ENCODE data around the gene ZNF609. TPM values are rescaled to one million over a fixed set of nuclear protein-coding genes. Genes with fewer than 3 reads are reported as not detected.
A peak's percentile ranks its signal among the peaks of the same experiment; 100 is the strongest.

Gene ZNF609
- total RNA-seq, 1 donor from 2014 or later: 41.2 TPM

GRCh38 chr15:64622410-64623260, 162.3 kb downstream of the ZNF609 start:
- Mint-ChIP-seq H3K4me3 (ENCODE audit: unreplicated experiment) (no peak overlapping the region), H3K9me3 (ENCODE audit: unreplicated experiment) (no peaks in the 10 kb centered on the region), H3K4me1 (ENCODE audit: unreplicated experiment) (peaks cover 23% of the 10 kb centered on the region), H3K27me3 (ENCODE audit: unreplicated experiment) (peaks cover 2% of the 10 kb centered on the region), H3K27ac (ENCODE audit: unreplicated experiment) (no peak overlapping the region), H3K36me3 (ENCODE audit: low read depth, unreplicated experiment) (no peaks in the 10 kb centered on the region)
- TF ChIP-seq CTCF (IDR thresholded peaks at IDR 0.05; ENCODE audit: unreplicated experiment): no peak
- DNase-seq (ENCODE audit: low spot score): no peak

DNA sequence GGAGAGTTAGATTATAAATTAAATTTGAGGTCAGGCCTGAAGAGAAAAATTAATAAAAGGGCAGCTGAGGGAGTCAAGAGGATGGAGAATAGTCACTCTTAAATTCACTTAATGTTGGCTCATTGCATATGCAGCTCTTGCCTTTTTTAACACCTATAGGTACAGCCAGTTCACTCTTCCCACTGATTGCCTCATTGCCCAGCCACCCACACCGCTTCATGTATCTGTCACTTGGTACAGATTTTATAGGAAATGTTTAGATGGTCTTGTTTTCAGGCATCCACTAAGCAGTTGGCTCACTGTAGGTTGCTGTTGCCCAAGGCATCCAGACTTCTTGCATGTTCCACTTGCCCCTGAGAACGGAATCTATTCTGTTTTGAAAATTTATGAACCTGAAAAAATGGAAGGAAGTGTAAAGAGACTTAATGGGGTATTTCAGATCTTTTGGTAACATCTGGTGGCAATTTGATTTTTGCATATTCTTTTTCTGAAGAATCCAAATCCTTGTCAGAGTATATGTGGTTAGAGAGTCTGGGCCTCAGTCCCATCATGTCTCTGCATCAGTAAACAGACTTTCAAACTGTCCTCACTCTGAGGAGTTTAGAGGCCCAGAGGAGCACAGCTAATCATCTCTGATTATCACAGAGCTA, 163.1 kb downstream of the ZNF609 start:
- TF ChIP-seq CTCF (IDR thresholded peaks at IDR 0.05; ENCODE audit: unreplicated experiment): no peak
- H3K27me3 Mint-ChIP-seq (ENCODE audit: unreplicated experiment): peaks cover 2% of the 10 kb centered on the region
- DNase-seq (ENCODE audit: low spot score): no peak
- H3K4me1 Mint-ChIP-seq (ENCODE audit: unreplicated experiment): peaks cover 23% of the 10 kb centered on the region
- H3K4me3 Mint-ChIP-seq (ENCODE audit: unreplicated experiment): no peak overlapping the region
- no peaks in the 10 kb centered on the region for H3K36me3 Mint-ChIP-seq (ENCODE audit: low read depth, unreplicated experiment)
- peak overlapping the region; percentile 59 for H3K27ac Mint-ChIP-seq (ENCODE audit: unreplicated experiment)
- H3K9me3 Mint-ChIP-seq (ENCODE audit: unreplicated experiment): no peaks in the 10 kb centered on the region

- H3K36me3 Mint-ChIP-seq (ENCODE audit: low read depth, unreplicated experiment): peaks cover 4% of the 10 kb centered on the region
- no peaks in the 10 kb centered on the region for H3K27me3 Mint-ChIP-seq (ENCODE audit: unreplicated experiment)
- DNase-seq (ENCODE audit: low spot score): no peak
- H3K4me1 Mint-ChIP-seq (ENCODE audit: unreplicated experiment): peaks cover 23% of the 10 kb centered on the region
- H3K27ac Mint-ChIP-seq (ENCODE audit: unreplicated experiment): peak overlapping the region; percentile 10
- H3K4me3 Mint-ChIP-seq (ENCODE audit: unreplicated experiment): no peak overlapping the region
- no peak for TF ChIP-seq CTCF (IDR thresholded peaks at IDR 0.05; ENCODE audit: unreplicated experiment)
- H3K9me3 Mint-ChIP-seq (ENCODE audit: unreplicated experiment): no peaks in the 10 kb centered on the region
These were observed 163.9 kb downstream of the ZNF609 start for GRCh38 chr15:64624242-64624641.

- H3K4me3 Mint-ChIP-seq (ENCODE audit: unreplicated experiment): no peak overlapping the region
- H3K36me3 Mint-ChIP-seq (ENCODE audit: low read depth, unreplicated experiment): peaks cover 7% of the 10 kb centered on the region
- H3K9me3 Mint-ChIP-seq (ENCODE audit: unreplicated experiment): no peaks in the 10 kb centered on the region
- no peaks in the 10 kb centered on the region for H3K27me3 Mint-ChIP-seq (ENCODE audit: unreplicated experiment)
- peaks cover 11% of the 10 kb centered on the region for H3K4me1 Mint-ChIP-seq (ENCODE audit: unreplicated experiment)
- DNase-seq (ENCODE audit: low spot score): no peak
- H3K27ac Mint-ChIP-seq (ENCODE audit: unreplicated experiment): peak overlapping the region; percentile 6
- TF ChIP-seq CTCF (IDR thresholded peaks at IDR 0.05; ENCODE audit: unreplicated experiment): no peak
These were observed 168.7 kb downstream of the ZNF609 start for GRCh38 chr15:64629063-64629462.

Data from endothelial cell (in vitro differentiated cells).